Ascending aorta (tissue), 2 donors: ENCODE data around the gene TLR4. TPM values are rescaled to one million over a fixed set of nuclear protein-coding genes. Genes with fewer than 3 reads are reported as not detected.

ENCODE experiments used
- DNase-seq, 2 donors: peaks; one replicate each; pipeline ENCODE4 v3.0.0-alpha.2; 2019; ENCODE audit warnings: low spot score in 2 of 2
- H3K27ac ChIP-seq, 2 donors: fragments of 200-600 bp; sonication (generic); one replicate each; pipeline ENCODE4 v1.5.1; 2016 to 2017; ENCODE audit warnings: mild to moderate bottlenecking in 1 of 2
- H3K27me3 ChIP-seq: fragments of 200-600 bp; sonication (generic); one replicate; pipeline ENCODE4 v1.5.1; 2017
- H3K36me3 ChIP-seq, 2 donors: fragments of 200-600 bp; sonication (generic); one replicate each; pipeline ENCODE4 v1.5.1; 2016
- H3K4me1 ChIP-seq, 2 donors: fragments of 200-600 bp; sonication (generic); one replicate each; pipeline ENCODE4 v1.5.1; 2016 to 2017; ENCODE audit warnings: mild to moderate bottlenecking in 1 of 2
- H3K4me3 ChIP-seq, 2 donors: fragments of 200-600 bp; sonication (generic); one replicate each; pipeline ENCODE4 v1.5.1; 2016 to 2017; ENCODE audit warnings: mild to moderate bottlenecking in 1 of 2
- H3K9me3 ChIP-seq, 2 donors: fragments of 200-600 bp; sonication (generic); one replicate each; pipeline ENCODE4 v1.5.1; 2016
- CTCF ChIP-seq, 3 experiments: fragments of 200-600 bp in 2 of 3; fragments of 450-650 bp in 1 of 3; sonication (generic) in 2 of 3; IDR thresholded peaks; one replicate each; pipeline ENCODE4 v1.5.1; 2016 to 2019; ENCODE audit warnings: antibody characterized with exemption in 3 of 3, mild to moderate bottlenecking in 1 of 3, moderate library complexity in 1 of 3
- intact Hi-C: fragments of 100-400 bp; cut with DNase I; formaldehyde crosslinking; loops from one replicate; pipeline ENCODE4 v1.15.1; 2023
- total RNA-seq: library from RNA; depleted of rRNA; stranded (reverse); fragments of >200 nt; gene quantifications from one replicate; pipeline ENCODE4 v1.1.0, GENCODE V29; 2016

Gene TLR4
- total RNA-seq, 1 donor from 2014 or later: 32.4 TPM

DNA sequence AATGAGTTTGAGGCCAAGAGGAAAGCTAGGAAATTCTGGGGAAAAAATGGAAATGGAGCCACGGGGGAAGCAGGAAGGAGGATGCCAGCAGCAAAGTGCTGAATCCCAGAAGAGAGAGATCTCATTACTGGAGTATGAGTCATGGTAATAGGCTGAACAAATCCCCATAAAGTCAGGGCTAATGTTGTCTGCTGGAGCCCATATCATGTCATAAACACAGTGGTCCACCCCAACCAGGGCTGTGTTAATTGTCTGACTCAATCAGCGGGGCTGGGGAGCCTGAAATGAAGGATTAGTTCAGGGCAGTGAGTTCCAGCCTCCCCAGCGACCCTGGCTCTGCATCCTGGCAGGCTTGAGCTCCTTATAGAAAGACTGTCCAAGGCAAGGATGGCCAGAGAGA lies 68.8 kb downstream of the TLR4 start:
- DNase-seq: no peak
- Histone ChIP-seq H3K27me3 (no peaks in the 10 kb centered on the region), H3K4me3 (no peak overlapping the region), H3K9me3 (no peaks in the 10 kb centered on the region), H3K4me1 (no peaks in the 10 kb centered on the region), H3K36me3 (no peaks in the 10 kb centered on the region), H3K27ac (no peak overlapping the region)
- intact Hi-C loops: no loop called here
- no peak for TF ChIP-seq CTCF (IDR thresholded peaks at IDR 0.05)
